HS-5 (cell line): Measurements from ENCODE around the gene USP36.
"Not testable (repeated sequence)": the region's sequence is repeated elsewhere in the genome, so short reads cannot be mapped to it uniquely, and the experiment has no call there.

ENCODE experiments used
- DNase-seq: peaks from one replicate; pipeline ENCODE4 v3.0.0-alpha.2; 2012; ENCODE audit warnings: low read depth

USP36 gene

GRCh38 chr17:78789663-78790181 is 50.9 kb downstream of the USP36 start:
- no peak for DNase-seq

- no peak for DNase-seq
These were observed 51.4 kb downstream of the USP36 start for GRCh38 chr17:78789149-78789662.

GRCh38 chr17:78788451-78788850 is 52.2 kb downstream of the USP36 start:
- no peak for DNase-seq

GRCh38 chr17:78787444-78787843 is 53.2 kb downstream of the USP36 start:
- DNase-seq, result no peak

- DNase-seq, result no peak
These were observed 55.0 kb downstream of the USP36 start for GRCh38 chr17:78785663-78786057.

GRCh38 chr17:78785011-78785662 is 55.5 kb downstream of the USP36 start:
- DNase-seq, result no peak

- no peak for DNase-seq
These were observed 56.3 kb downstream of the USP36 start for GRCh38 chr17:78784352-78784751.

GRCh38 chr17:78783711-78784324 is 56.8 kb downstream of the USP36 start:
- DNase-seq, result no peak

- DNase-seq, result no peak
These were observed 58.7 kb downstream of the USP36 start, which contains the start of gene CYTH1 for GRCh38 chr17:78781893-78782304. Gene CYTH1 (minus strand): TSS chr17:78782273. CDS start chr17:78782223, 50 bp downstream.

GRCh38 chr17:78781104-78781892 is 59.3 kb downstream of the USP36 start:
- DNase-seq, result no peak

- DNase-seq, result no peak
These were observed 60.3 kb downstream of the USP36 start for GRCh38 chr17:78780335-78780734.

GRCh38 chr17:78779850-78780249 is 60.8 kb downstream of the USP36 start:
- DNase-seq, result no peak

- not testable (repeated sequence) for DNase-seq
These were observed 61.3 kb downstream of the USP36 start for GRCh38 chr17:78779286-78779651.

GRCh38 chr17:78777881-78778280 is 62.7 kb downstream of the USP36 start:
- no peak for DNase-seq

- DNase-seq, result no peak
These were observed 65.5 kb downstream of the USP36 start for GRCh38 chr17:78774956-78775571.

GRCh38 chr17:78774453-78774852 is 66.2 kb downstream of the USP36 start:
- no peak for DNase-seq

- DNase-seq, result no peak
These were observed 68.7 kb downstream of the USP36 start for GRCh38 chr17:78771758-78772382.

- no peak for DNase-seq
These were observed 71.3 kb downstream of the USP36 start for GRCh38 chr17:78769196-78769773.

GRCh38 chr17:78767806-78768205 is 72.8 kb downstream of the USP36 start:
- DNase-seq, result no peak

GRCh38 chr17:78766743-78767294 is 73.8 kb downstream of the USP36 start:
- no peak for DNase-seq

- DNase-seq, result no peak
These were observed 74.4 kb downstream of the USP36 start for GRCh38 chr17:78766225-78766624.
